Activated T-cell treated with anti-CD3 and anti-CD28 coated beads for 48 hours (primary cell): ENCODE data around the gene SNED1.

Experiments
- DNase-seq: peaks from one replicate; pipeline ENCODE4 v3.0.0-alpha.2; 2020; ENCODE audit warnings: low read depth

SNED1 gene

DNA sequence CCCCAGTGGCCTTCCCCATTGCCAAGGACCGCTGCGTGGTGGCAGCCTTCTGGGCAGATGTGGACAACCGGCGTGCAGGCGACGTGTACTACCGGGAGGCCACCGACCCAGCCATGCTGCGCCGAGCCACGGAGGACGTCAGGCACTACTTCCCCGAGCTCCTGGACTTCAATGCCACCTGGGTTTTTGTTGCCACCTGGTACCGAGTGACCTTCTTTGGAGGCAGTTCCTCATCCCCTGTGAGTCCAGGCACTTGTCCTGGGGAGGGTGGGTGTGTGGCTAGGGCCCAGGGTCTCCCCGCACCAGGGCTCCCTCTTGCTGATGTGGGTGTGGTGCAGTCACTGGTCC lies 31.9 kb downstream of the SNED1 start:
- DNase-seq: no peak

DNA sequence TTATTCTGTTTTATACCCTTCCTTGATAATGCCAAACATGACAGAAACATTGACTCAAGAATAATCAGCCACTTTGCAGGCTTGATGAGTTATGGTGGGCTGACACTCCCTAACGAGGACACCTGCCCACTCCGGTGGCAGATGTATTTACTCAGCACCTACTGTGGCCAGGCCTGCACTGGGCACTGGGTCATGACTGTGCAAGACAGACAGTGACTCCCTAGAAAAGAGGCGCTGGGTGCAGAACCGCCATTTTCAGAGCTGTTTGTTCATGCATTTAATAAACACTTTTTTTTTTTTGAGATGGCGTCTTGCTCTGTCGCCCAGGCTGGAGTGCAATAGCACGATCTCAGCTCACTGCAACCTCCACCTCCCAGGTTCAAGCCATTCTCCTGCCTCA lies 32.5 kb downstream of the SNED1 start:
- no peak for DNase-seq

- DNase-seq: no peak
Measured at GRCh38 chr2:241031436-241032165, 33.2 kb downstream of the SNED1 start.

GRCh38 chr2:241033336-241033987 lies 35.0 kb downstream of the SNED1 start:
- DNase-seq: no peak

- no peak for DNase-seq
Measured at GRCh38 chr2:241033994-241034393, 35.6 kb downstream of the SNED1 start.

DNA sequence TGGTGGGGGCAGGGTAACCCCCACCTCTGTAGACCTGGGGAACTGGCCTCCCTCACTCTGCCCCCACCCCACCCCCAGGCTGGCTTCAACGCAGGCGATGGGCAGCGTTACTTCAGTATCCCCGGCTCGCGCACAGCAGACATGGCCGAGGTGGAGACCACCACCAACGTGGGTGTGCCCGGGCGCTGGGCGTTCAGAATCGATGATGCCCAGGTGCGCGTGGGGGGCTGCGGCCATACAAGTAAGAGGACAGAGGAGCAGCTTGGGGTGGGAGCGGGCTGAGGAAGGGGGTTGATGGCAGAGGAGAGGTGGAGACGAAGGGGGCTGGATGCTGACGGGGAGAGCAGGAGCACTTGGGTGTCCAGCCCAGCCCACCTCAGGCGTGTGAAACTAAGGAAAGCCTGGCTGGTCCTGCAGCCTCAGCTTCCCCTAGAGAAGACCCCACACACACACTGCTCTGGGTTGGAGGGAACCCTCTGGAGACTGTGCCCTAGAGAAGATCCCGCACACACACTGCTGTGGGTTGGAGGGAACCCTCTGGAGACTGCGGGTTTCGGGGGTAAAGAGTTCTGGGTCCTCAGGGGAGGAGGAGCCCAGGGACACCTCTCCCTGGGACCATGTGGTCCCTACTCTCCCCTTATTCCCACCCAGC lies 36.2 kb downstream of the SNED1 start:
- no peak for DNase-seq

DNA sequence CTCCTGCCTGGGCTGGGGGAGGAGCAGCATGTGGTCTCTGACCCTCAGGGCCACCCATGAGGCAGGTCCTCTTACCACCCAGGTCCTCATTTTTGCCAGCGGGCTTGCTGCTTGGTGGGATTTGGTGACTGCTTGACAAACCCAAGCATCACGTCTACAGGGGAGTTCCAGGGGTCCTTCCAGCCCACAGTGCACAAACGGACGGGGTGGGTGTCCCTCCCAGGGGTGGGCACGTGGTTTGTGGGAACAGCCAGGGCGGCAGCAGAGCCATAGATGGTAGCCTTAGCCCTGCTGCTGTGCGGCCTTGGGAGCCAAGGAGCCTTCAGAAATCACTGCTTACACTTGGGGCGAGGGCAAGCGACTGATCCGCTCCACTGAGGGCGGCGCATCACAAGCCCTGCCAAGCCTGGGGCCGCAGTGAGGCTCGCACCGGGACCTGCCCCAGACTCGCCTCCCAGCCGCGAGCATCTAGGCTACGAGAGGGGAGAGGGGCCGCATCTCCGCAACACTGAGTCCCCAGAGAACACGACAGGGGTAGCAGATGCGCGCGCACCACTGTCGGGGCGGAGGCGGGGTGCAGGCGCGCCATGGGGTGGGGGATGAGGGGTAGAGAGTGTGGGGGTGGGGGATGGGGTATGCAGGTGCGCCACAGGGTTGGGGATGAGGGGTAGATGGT lies 36.9 kb downstream of the SNED1 start:
- DNase-seq: no peak

DNA sequence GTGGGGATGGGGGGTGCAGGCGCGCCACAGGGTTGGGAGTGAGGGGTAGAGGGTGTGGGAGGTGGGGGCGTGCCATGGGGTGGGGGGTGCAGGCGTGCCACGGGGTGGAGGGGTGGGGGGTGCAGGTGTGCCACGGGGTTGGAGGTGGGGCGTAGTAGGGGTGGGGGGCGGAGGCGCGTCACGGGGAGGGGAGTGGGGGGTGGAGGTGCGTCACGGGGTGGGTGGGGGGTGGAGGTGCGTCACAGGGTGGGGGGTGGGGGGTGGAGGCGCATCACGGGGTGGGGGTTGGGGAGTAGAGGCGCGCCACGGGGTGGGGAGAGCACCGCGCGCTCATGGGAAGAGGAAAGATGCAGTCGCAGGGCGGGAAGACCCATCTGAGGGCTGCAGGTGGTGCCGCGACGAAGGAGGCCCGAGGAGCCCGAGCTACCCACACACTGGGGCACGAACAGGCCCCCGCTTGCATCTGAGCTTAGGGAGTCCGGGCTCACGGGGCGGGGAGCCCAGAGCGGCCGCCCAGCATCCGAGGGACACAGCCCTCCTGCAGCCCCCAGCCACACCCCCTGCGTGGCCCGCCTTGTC lies 37.5 kb downstream of the SNED1 start:
- DNase-seq: no peak

GRCh38 chr2:241036397-241036963 lies 38.1 kb downstream of the SNED1 start:
- peak; percentile 37 for DNase-seq

DNA sequence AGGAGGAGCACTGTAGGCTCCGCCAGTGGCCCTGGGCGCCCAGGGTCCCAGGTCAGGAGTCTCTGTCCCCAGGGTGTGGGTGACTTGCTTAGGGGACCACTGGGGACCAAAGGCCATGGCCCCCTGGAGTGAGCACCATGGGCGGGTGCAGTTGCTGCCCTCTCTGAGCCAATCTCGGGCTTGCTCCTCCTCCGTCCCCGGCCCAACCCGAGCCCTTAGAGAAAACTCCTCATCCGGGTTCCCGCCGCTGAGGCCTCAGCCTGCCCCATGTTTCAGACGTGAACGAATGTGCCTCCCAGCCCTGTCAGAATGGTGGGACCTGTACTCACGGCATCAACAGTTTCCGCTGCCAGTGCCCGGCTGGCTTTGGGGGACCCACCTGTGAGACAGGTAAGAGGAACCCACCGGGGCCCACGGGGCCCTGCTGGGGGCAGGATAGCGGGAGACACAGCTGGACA lies 38.6 kb downstream of the SNED1 start:
- DNase-seq: no peak

DNA sequence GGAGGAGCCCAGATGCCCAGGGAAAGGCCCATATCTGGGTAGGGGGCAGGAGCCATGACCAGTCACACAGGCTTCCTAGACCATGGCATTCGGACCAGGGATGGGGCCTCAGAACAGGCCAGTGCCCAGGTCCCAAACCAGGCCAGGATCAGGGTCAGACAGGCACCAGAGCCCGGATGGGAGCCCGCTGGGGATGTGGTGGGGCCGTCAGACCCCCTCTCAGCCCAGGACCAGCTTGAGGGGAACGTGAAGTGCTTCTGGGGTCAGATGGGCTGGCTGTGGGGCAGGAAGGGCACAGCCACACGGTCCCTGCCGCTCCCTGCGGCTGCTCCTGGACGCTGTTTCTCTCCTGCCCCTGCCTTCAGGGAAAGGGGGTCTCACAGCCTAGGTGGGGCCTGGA lies 39.1 kb downstream of the SNED1 start:
- no peak for DNase-seq

DNA sequence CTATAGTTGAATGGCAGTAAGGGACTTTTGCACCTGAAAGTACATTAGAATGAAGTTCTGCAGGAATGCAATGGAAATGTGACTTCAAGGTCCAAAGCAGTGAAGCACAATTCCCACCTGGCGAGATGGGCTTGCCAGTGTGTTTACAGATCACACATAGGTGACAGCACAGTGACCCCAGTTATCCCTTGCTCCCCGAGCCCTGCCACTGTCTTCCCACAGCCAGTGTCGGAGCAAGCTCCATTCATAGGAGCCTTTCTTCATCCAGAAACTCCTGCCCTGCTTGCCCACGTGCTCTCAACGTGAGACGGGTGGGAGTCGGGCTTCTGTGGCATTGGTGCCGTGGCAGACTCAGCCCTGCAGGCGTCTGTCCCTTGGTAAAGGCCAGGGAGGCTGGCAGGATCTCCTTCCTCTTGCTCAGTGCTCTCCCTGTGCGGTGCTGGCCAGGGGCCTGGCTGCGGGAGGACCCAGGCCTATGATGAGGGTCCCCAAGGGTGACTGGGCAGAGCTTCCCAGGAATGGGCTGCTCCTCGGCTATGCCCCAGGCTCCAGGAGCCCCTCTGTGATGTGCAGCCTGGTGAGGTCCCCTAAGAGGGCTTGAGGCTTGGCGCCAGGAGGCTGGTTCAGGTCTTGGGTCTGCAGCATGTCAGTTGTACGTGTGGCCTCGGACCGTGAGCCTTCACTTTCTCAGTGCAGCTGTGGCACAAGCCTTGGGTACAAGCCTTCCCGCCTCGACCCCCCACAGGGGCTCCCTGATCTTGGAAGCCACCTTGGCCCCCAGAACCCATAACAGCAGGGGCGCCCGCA lies 40.2 kb downstream of the SNED1 start:
- no peak for DNase-seq

DNA sequence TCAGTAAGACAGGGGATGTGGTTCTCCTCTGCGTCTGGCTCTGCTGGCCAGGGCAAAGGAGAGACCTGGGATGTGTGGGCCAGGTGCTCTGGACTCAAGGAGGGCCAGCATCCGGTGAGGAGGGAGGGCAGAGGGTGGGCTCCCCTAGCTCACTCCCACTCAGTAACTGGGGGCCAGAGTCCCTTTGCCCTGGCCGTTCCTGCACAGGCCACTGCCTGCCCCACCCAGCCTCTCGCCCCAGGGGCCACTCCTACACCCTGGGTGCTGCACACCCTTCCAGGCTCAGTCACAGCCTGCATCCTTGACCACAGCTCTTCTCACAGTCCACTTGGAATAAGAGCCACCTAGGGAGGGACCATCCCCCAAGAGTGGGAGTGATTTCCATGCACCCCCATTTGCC lies 41.0 kb downstream of the SNED1 start:
- DNase-seq: no peak

DNA sequence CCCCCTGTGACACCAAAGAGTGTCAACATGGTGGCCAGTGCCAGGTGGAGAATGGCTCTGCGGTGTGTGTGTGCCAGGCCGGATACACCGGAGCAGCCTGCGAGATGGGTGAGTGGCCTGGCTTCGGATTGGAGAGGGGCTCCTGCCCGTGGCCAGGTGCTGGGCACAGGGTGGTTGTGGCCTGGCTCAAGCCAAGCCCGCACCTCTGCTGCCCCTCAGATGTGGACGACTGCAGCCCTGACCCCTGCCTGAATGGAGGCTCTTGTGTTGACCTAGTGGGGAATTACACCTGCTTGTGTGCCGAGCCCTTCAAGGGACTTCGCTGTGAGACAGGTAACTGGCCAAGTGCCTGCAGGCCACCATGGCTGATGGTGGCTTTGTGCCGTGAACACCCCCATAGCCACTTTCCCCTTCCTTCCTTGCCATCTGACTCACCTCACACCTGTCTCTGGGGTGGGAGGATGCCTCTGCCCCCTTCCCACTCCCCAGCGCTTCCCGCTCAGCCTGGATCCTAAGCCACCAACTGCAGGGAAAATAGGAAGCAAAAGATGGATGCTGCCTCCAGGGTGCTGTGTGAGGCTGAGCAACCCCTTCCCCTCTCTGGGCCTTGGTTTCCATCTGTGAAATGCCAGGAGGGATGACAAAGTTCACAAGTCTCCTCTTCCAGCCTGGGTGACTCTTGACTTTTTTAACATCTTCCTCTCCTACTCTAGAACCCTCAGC lies 41.8 kb downstream of the SNED1 start:
- DNase-seq: no peak

GRCh38 chr2:241041589-241042158 lies 43.3 kb downstream of the SNED1 start:
- DNase-seq: no peak

DNA sequence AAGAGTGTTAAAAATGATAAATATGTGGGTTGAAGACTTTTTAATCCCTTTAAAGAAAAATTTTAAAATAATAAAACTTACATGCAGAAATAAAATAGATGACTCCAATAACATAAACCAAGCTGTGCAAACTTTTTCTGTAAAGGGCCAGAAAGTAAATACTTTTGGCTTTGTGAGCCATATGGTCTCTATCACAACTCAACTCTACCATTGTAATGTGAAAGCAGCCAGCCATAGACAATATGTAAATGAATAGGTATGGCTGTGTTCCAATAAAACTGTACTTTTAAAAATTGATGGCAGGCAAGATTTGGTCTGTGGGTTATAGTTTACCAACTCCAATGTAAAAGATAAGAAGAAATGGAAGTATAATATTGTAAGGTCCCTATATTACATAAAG lies 45.2 kb downstream of the SNED1 start:
- DNase-seq: no peak

- no peak for DNase-seq
Measured at GRCh38 chr2:241047253-241048010, 49.0 kb downstream of the SNED1 start.

- DNase-seq: no peak
Measured at GRCh38 chr2:241048149-241048948, 49.9 kb downstream of the SNED1 start.

GRCh38 chr2:241048949-241049343 lies 50.5 kb downstream of the SNED1 start:
- no peak for DNase-seq
